ENCODE measurements around the gene CASQ1. TPM values are rescaled to one million over a fixed set of nuclear protein-coding genes. Genes with fewer than 3 reads are reported as not detected.

Gene CASQ1
- total and polyA plus RNA-seq, 2 experiments from 2014 or later = 21.4 to 23.6 TPM

- Histone ChIP-seq H3K27me3 (no peaks in the 10 kb centered on the region), H3K9me3 (ENCODE audit: low read depth) (no peaks in the 10 kb centered on the region), H3K27ac (peak overlapping the region; percentile 8), H3K4me3 (no peak overlapping the region), H3K4me1 (ENCODE audit: low read depth) (peaks cover 47% of the 10 kb centered on the region), H3K36me3 (no peaks in the 10 kb centered on the region)
- TF ChIP-seq, protein P1, sequence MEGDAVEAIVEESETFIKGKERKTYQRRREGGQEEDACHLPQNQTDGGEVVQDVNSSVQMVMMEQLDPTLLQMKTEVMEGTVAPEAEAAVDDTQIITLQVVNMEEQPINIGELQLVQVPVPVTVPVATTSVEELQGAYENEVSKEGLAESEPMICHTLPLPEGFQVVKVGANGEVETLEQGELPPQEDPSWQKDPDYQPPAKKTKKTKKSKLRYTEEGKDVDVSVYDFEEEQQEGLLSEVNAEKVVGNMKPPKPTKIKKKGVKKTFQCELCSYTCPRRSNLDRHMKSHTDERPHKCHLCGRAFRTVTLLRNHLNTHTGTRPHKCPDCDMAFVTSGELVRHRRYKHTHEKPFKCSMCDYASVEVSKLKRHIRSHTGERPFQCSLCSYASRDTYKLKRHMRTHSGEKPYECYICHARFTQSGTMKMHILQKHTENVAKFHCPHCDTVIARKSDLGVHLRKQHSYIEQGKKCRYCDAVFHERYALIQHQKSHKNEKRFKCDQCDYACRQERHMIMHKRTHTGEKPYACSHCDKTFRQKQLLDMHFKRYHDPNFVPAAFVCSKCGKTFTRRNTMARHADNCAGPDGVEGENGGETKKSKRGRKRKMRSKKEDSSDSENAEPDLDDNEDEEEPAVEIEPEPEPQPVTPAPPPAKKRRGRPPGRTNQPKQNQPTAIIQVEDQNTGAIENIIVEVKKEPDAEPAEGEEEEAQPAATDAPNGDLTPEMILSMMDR (IDR thresholded peaks at IDR 0.05; ENCODE audit: low read depth, low read length) = peak; percentile 93
- peak; percentile 90 to 94 for DNase-seq (ENCODE audit: low read depth in 1 of 2, low spot score in 1 of 2)
Measured at GRCh38 chr1:160193091-160193819, 2.9 kb downstream of the CASQ1 start.

DNA sequence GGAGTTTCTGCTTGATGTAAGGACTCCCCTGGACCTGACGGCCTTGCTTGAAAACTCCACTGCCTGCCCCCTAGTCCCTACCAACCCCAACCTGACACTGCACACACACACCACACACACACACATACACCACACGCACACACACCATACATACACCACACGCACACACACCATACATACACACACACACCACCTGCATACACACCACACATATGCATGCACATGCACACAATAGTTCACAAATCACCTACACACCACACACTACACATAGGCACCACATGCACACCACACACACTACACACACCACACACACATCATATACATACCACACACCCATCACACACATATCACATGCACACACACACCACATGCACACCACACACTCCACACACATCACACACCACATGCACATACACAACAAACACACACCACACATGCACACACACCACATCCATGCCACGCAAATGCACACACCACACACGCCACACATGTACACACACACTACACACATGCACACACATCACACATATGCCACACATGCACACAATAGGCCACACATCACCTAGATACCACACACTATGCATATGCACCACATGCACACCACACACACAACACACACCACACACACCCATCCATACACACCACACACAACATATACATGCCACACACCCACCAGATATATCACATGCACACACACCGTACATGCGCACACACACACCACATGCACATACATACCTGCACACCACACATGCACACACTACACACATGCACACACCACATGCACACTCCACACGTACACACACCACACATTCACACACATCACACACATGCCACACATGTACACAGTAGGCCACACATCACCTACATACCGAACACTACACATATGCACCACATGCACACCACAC lies 3.7 kb downstream of the CASQ1 start:
- no peak overlapping the region for H3K4me3 ChIP-seq
- H3K27ac ChIP-seq = no peak overlapping the region
- H3K9me3 ChIP-seq (ENCODE audit: low read depth) = no peaks in the 10 kb centered on the region
- H3K36me3 ChIP-seq = no peaks in the 10 kb centered on the region
- TF ChIP-seq, protein P1 (IDR thresholded peaks at IDR 0.05; ENCODE audit: low read depth, low read length) = no peak
- H3K4me1 ChIP-seq (ENCODE audit: low read depth) = peaks cover 44% of the 10 kb centered on the region
- no peaks in the 10 kb centered on the region for H3K27me3 ChIP-seq
- DNase-seq (ENCODE audit: low read depth in 1 of 2, low spot score in 1 of 2) = no peak

DNA sequence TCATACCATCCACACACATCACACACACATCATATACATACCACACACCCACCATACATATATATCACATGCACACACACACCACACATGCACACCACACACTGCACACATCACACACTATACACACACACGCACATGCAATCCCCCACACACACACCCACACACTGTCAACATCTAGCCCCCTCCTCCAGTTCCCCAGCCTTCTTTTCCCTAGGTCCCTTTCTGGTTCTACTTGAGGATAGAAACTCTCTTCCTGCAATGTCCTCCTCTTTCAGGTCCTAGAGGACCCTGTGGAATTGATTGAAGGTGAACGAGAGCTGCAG lies 4.3 kb downstream of the CASQ1 start:
- H3K9me3 ChIP-seq (ENCODE audit: low read depth) = no peaks in the 10 kb centered on the region
- H3K36me3 ChIP-seq = no peaks in the 10 kb centered on the region
- no peaks in the 10 kb centered on the region for H3K27me3 ChIP-seq
- TF ChIP-seq, protein P1 (IDR thresholded peaks at IDR 0.05; ENCODE audit: low read depth, low read length) = no peak
- H3K27ac ChIP-seq = no peak overlapping the region
- peaks cover 38% of the 10 kb centered on the region for H3K4me1 ChIP-seq (ENCODE audit: low read depth)
- no peak for DNase-seq (ENCODE audit: low read depth in 1 of 2, low spot score in 1 of 2)
- H3K4me3 ChIP-seq = no peak overlapping the region

GRCh38 chr1:160196143-160196542 lies 5.8 kb downstream of the CASQ1 start:
- Histone ChIP-seq H3K36me3 (no peaks in the 10 kb centered on the region), H3K4me3 (no peak overlapping the region), H3K27ac (no peak overlapping the region), H3K9me3 (ENCODE audit: low read depth) (no peaks in the 10 kb centered on the region), H3K4me1 (ENCODE audit: low read depth) (peaks cover 23% of the 10 kb centered on the region), H3K27me3 (no peaks in the 10 kb centered on the region)
- TF ChIP-seq, protein P1 (IDR thresholded peaks at IDR 0.05; ENCODE audit: low read depth, low read length) = no peak
- DNase-seq (ENCODE audit: low read depth in 1 of 2, low spot score in 1 of 2) = no peak

DNA sequence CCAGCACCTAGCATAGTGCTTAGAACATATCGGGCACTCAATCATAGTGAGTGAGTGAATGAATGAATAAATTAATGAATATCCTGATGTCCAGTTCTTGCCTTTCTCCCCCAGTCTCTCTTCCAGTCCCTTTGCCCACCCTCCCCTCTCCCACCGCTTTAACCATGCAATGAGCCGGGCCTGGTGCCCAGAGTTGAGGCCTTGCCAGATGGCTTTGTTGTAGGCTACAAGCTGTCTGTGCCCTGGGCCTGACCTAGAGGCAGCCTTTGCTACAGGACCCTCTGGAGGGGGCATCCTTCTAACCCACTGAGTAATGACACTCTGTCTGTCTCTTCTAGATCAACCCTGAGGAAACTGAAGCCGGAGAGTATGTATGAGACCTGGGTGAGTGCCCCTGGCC lies 6.9 kb downstream of the CASQ1 start:
- H3K36me3 ChIP-seq = no peaks in the 10 kb centered on the region
- H3K4me1 ChIP-seq (ENCODE audit: low read depth) = peaks cover 13% of the 10 kb centered on the region
- H3K27ac ChIP-seq = no peak overlapping the region
- TF ChIP-seq, protein P1 (IDR thresholded peaks at IDR 0.05; ENCODE audit: low read depth, low read length) = no peak
- H3K9me3 ChIP-seq (ENCODE audit: low read depth) = no peaks in the 10 kb centered on the region
- no peak overlapping the region for H3K4me3 ChIP-seq
- no peaks in the 10 kb centered on the region for H3K27me3 ChIP-seq
- no peak for DNase-seq (ENCODE audit: low read depth in 1 of 2, low spot score in 1 of 2)

Data from cardiac muscle cell (in vitro differentiated cells and primary cell).